MCF 10A (cell line): ENCODE results near the gene HNMT. TPM values are rescaled to one million over a fixed set of nuclear protein-coding genes. Genes with fewer than 3 reads are reported as not detected.

ENCODE experiments used
- BruUV-seq: library from RNA; stranded (reverse); fragments of 400-500 nt; replicated peaks from 2 replicates; lab custom pipeline; 2021; lab: Mats Ljungman, UMichigan
- CTCF ChIA-PET: fragments of 300-600 bp; sonication (Branson Sonifier 250); formaldehyde crosslinking; extraction: SDS; loops from one replicate; lab custom pipeline; 2021; ENCODE audit warnings: antibody characterized with exemption, inconsistent platforms; lab: Yijun Ruan, JAX
- POLR2A ChIA-PET: fragments of 300-600, 350-650 bp; sonication (Branson Sonifier 250); formaldehyde crosslinking; extraction: SDS; loops from one replicate; lab custom pipeline; 2020; ENCODE audit warnings: antibody characterized with exemption, inconsistent platforms; lab: Yijun Ruan, JAX
- DNase-seq: peaks from one replicate; pipeline ENCODE4 v3.0.0-alpha.2; 2018; ENCODE audit not compliant: unreplicated experiment
- H3K27ac Mint-ChIP-seq: one replicate; pipeline ENCODE4 v1.8.0; 2022; ENCODE audit warnings: mild to moderate bottlenecking, low read depth, mixed read lengths; ENCODE audit not compliant: unreplicated experiment
- H3K27me3 Mint-ChIP-seq: one replicate; pipeline ENCODE4 v1.8.0; 2022; ENCODE audit warnings: mixed read lengths; ENCODE audit not compliant: insufficient read depth, unreplicated experiment
- H3K36me3 Mint-ChIP-seq: one replicate; pipeline ENCODE4 v1.8.0; 2022; ENCODE audit warnings: mild to moderate bottlenecking, moderate library complexity, mixed read lengths; ENCODE audit not compliant: insufficient read depth, unreplicated experiment
- H3K4me1 Mint-ChIP-seq: one replicate; pipeline ENCODE4 v1.8.0; 2022; ENCODE audit warnings: mixed read lengths; ENCODE audit not compliant: insufficient read depth, unreplicated experiment
- H3K4me3 Mint-ChIP-seq: one replicate; pipeline ENCODE4 v1.8.0; 2022; ENCODE audit warnings: mild to moderate bottlenecking, moderate library complexity, mixed read lengths; ENCODE audit not compliant: unreplicated experiment
- H3K9me3 Mint-ChIP-seq: one replicate; pipeline ENCODE4 v1.8.0; 2022; ENCODE audit warnings: mixed read lengths; ENCODE audit not compliant: unreplicated experiment
- intact Hi-C: fragments of 100-400 bp; cut with micrococcal nuclease; formaldehyde crosslinking; loops from 2 replicates; pipeline ENCODE4 v1.14.1; 2022
- total RNA-seq: library from RNA; stranded (reverse); gene quantifications from 2 replicates; pipeline ENCODE4 v1.2.3, GENCODE V29; 2022
- TF ChIP-seq, protein P1 (sequence below): fragments of 200-600 bp; IDR thresholded peaks from one replicate; pipeline ENCODE4 v1.8.0; 2022; ENCODE audit warnings: antibody characterized with exemption, mild to moderate bottlenecking; ENCODE audit not compliant: unreplicated experiment

Gene HNMT
- total RNA-seq, 1 experiment from 2014 or later: 0.28 TPM

DNA sequence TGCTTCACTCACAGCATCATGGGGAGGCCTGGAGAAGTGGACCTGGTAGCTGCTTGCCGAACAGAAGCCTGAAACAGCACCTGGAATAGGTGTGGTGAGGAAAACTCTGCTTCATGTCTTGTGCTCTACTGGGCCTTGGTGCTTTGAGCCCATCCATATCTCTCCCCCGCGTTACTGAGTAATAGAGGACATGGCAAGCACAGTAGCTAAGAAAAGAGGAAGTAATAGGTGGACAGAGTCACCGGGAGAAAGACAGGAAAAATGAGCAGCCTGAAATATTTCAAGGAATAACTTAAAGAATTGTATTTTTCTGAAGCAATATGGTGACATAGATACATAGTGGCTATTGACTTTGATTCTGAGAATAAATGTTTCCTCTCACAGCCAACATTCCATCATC is 14.0 kb upstream of the HNMT start:
- intact Hi-C loops: loop anchor here (10.0 kb wide), 1 partner anchor 125 kb away; no protein-coding TSS in a partner anchor
- H3K27me3 Mint-ChIP-seq: no peaks in the 10 kb centered on the region
- H3K27ac Mint-ChIP-seq: no peak overlapping the region
- H3K4me3 Mint-ChIP-seq: no peak overlapping the region
- CTCF ChIA-PET: interaction anchor here (0.7 to 3.3 kb wide), 9 partner anchors 7 to 878 kb away, joined by 3 to 14 read pairs (median 4); no protein-coding TSS in a partner anchor
- H3K4me1 Mint-ChIP-seq: peaks cover 11% of the 10 kb centered on the region
- POLR2A ChIA-PET: interaction anchor here (0.7 kb wide), 1 partner anchor 726 kb away, joined by 4 read pairs; no protein-coding TSS in a partner anchor
- TF ChIP-seq, protein P1, sequence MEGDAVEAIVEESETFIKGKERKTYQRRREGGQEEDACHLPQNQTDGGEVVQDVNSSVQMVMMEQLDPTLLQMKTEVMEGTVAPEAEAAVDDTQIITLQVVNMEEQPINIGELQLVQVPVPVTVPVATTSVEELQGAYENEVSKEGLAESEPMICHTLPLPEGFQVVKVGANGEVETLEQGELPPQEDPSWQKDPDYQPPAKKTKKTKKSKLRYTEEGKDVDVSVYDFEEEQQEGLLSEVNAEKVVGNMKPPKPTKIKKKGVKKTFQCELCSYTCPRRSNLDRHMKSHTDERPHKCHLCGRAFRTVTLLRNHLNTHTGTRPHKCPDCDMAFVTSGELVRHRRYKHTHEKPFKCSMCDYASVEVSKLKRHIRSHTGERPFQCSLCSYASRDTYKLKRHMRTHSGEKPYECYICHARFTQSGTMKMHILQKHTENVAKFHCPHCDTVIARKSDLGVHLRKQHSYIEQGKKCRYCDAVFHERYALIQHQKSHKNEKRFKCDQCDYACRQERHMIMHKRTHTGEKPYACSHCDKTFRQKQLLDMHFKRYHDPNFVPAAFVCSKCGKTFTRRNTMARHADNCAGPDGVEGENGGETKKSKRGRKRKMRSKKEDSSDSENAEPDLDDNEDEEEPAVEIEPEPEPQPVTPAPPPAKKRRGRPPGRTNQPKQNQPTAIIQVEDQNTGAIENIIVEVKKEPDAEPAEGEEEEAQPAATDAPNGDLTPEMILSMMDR: no peak
- no peak for DNase-seq
- no peaks in the 10 kb centered on the region for H3K9me3 Mint-ChIP-seq
- no TSS peak for BruUV-seq
- H3K36me3 Mint-ChIP-seq: no peaks in the 10 kb centered on the region

DNA sequence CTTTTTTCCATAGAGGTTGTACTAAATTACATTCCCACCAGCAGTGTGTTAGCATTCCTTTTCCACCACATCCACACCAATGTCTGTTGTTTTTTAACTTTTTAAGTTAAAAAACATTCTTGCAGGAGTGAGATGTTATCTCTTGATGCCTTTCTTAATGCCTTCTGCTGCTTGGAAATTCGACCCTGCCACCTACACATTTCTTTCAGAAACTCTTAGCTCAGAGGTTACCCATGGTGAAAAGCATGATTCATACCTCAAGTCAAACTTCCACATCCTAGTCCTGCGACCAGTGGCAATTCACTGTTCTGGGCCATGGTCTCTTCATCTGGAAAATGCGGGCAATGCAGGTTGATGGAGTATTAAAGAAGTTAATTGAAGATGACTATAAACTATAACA is 12.7 kb upstream of the HNMT start:
- Mint-ChIP-seq H3K4me1 (peaks cover 13% of the 10 kb centered on the region), H3K4me3 (no peak overlapping the region), H3K27me3 (no peaks in the 10 kb centered on the region), H3K27ac (peak overlapping the region; percentile 10), H3K9me3 (no peaks in the 10 kb centered on the region), H3K36me3 (no peaks in the 10 kb centered on the region)
- ChIA-PET POLR2A (interaction anchor here (0.9 kb wide), 1 partner anchor 836 kb away, joined by 3 read pairs; no protein-coding TSS in a partner anchor), CTCF (interaction anchor here (1.8 kb wide), 1 partner anchor 139 kb away, joined by 8 read pairs; no protein-coding TSS in a partner anchor)
- peak; percentile 37 for DNase-seq
- TF ChIP-seq, protein P1: no peak
- BruUV-seq: no TSS peak
- intact Hi-C loops: loop anchor here (10.0 kb wide), 1 partner anchor 123 kb away; no protein-coding TSS in a partner anchor

DNA sequence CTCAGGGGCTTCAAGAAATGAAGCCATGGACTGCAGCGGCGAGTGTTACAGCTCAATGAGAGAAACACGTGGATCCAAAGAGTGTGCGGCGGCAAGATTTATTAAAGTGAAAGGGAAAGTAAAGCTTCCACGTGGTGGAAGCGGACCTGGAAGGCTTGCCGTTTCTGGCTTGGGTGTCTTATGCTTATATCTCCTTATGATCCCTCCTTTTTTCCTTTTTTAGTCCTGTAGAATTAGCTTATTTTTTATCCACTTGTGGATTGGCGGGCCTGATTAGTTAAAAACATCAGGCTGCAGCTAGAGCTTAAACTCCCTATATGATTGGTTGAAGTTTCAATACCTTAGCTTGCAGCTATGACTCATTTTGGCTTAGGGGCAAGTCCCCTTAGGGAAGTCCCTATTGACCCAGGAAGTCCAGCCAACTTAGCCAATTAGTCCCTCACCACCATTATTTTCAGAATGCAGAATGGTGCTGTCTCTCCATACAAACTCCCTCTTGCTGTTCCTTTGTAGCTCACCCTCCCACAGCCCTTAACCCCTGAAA is 11.6 kb upstream of the HNMT start:
- no peak overlapping the region for H3K4me3 Mint-ChIP-seq
- peaks cover 24% of the 10 kb centered on the region for H3K4me1 Mint-ChIP-seq
- no peaks in the 10 kb centered on the region for H3K36me3 Mint-ChIP-seq
- DNase-seq: no peak
- no peaks in the 10 kb centered on the region for H3K27me3 Mint-ChIP-seq
- peak overlapping the region; percentile 10 for H3K27ac Mint-ChIP-seq
- POLR2A ChIA-PET: no interaction called here
- intact Hi-C loops: loop anchor here (10.0 kb wide), 1 partner anchor 122 kb away; no protein-coding TSS in a partner anchor
- no TSS peak for BruUV-seq
- H3K9me3 Mint-ChIP-seq: no peaks in the 10 kb centered on the region
- CTCF ChIA-PET: interaction anchor here (0.6 to 1.5 kb wide), 6 partner anchors 11 to 834 kb away, joined by 3 to 6 read pairs (median 3); no protein-coding TSS in a partner anchor
- TF ChIP-seq, protein P1: no peak

DNA sequence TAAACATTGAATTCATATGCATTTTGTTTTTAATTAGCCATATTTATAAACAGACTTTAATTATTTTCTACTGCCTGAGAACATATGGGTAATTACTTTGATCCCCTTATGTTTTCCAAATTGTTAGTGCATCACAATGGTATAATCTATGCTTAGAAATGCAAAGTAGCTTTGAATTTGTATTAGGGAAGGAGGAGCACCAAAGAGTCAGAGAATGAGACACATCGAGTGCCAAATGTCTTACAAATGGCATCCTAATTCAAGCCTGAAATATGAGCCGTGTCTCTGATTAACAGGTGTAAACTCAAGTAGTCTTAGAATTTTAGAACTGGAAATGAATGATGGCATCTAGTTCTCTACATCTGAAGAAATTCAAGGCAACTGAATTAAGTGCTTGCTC is 8.7 kb upstream of the HNMT start:
- TF ChIP-seq, protein P1: no peak
- peaks cover 21% of the 10 kb centered on the region for H3K4me1 Mint-ChIP-seq
- ChIA-PET POLR2A (no interaction called here), CTCF (interaction anchor here (0.6 to 1.6 kb wide), 4 partner anchors 47 to 871 kb away, joined by 3 to 4 read pairs (median 4); no protein-coding TSS in a partner anchor)
- H3K9me3 Mint-ChIP-seq: peaks cover 6% of the 10 kb centered on the region
- no TSS peak for BruUV-seq
- no peak overlapping the region for H3K27ac Mint-ChIP-seq
- H3K36me3 Mint-ChIP-seq: no peaks in the 10 kb centered on the region
- H3K27me3 Mint-ChIP-seq: no peaks in the 10 kb centered on the region
- intact Hi-C loops: loop anchor here (10.0 kb wide), 1 partner anchor 119 kb away; no protein-coding TSS in a partner anchor
- no peak for DNase-seq
- H3K4me3 Mint-ChIP-seq: no peak overlapping the region
